Middle frontal gyrus (tissue), 1 donor: ENCODE results near the gene ZMIZ2.
A peak's percentile ranks its signal among the peaks of the same experiment; 100 is the strongest.
"Not testable (repeated sequence)": the region's sequence is repeated elsewhere in the genome, so short reads cannot be mapped to it uniquely, and the experiment has no call there.

Experiments
- DNase-seq: peaks from one replicate; pipeline ENCODE4 v3.0.0-alpha.2; 2015; ENCODE audit warnings: low spot score; ENCODE audit errors: extremely low spot score

ZMIZ2 gene

GRCh38 chr7:44748045-44748947 lies at the start of gene ZMIZ2:
Gene ZMIZ2 (plus strand): TSS chr7:44748847. CDS start chr7:44756250, 7,403 bp downstream.
- peak; percentile 81 for DNase-seq

GRCh38 chr7:44699598-44699997 lies 49.0 kb upstream of the ZMIZ2 start:
- DNase-seq: not testable (repeated sequence)

- no peak for DNase-seq
Observed at GRCh38 chr7:44700322-44700721, 48.3 kb upstream of the ZMIZ2 start.

GRCh38 chr7:44703391-44703790 lies 45.3 kb upstream of the ZMIZ2 start:
- DNase-seq: not testable (repeated sequence)

- peak; percentile 22 for DNase-seq
Observed at GRCh38 chr7:44703921-44704320, 44.7 kb upstream of the ZMIZ2 start.

GRCh38 chr7:44705434-44705833 lies 43.2 kb upstream of the ZMIZ2 start:
- no peak for DNase-seq

GRCh38 chr7:44706788-44707557 lies 41.7 kb upstream of the ZMIZ2 start:
- no peak for DNase-seq

- DNase-seq: no peak
Observed at GRCh38 chr7:44707558-44708230, 41.0 kb upstream of the ZMIZ2 start.

GRCh38 chr7:44709011-44709915 lies 39.4 kb upstream of the ZMIZ2 start:
- no peak for DNase-seq

- DNase-seq: no peak
Observed at GRCh38 chr7:44709945-44710596, 38.6 kb upstream of the ZMIZ2 start.

- DNase-seq: no peak
Observed at GRCh38 chr7:44711528-44711927, 37.1 kb upstream of the ZMIZ2 start.

GRCh38 chr7:44712012-44712411 lies 36.6 kb upstream of the ZMIZ2 start:
- DNase-seq: no peak

- DNase-seq: no peak
Observed at GRCh38 chr7:44713141-44713540, 35.5 kb upstream of the ZMIZ2 start.

- no peak for DNase-seq
Observed at GRCh38 chr7:44713680-44714335, 34.8 kb upstream of the ZMIZ2 start.

GRCh38 chr7:44716205-44716604 lies 32.4 kb upstream of the ZMIZ2 start:
- no peak for DNase-seq

GRCh38 chr7:44720301-44720700 lies 28.3 kb upstream of the ZMIZ2 start:
- no peak for DNase-seq

- DNase-seq: no peak
Observed at GRCh38 chr7:44724276-44724675, 24.4 kb upstream of the ZMIZ2 start.

GRCh38 chr7:44726250-44726649 lies 22.4 kb upstream of the ZMIZ2 start:
- DNase-seq: not testable (repeated sequence)

- no peak for DNase-seq
Observed at GRCh38 chr7:44727158-44727936, 21.3 kb upstream of the ZMIZ2 start.
